AG04450 (cell line): Measurements from ENCODE around the gene VIPR2. TPM values are rescaled to one million over a fixed set of nuclear protein-coding genes. Genes with fewer than 3 reads are reported as not detected.

Experiments used
- CTCF ChIA-PET: fragments of 300-600, 350-600 bp; formaldehyde crosslinking; extraction: SDS; loops from one replicate; lab custom pipeline; 2022; ENCODE audit warnings: antibody characterized with exemption, inconsistent platforms; lab: Charles Lee
- POLR2A ChIA-PET: fragments of 350-600 bp; formaldehyde crosslinking; extraction: SDS; loops from one replicate; lab custom pipeline; 2021; ENCODE audit warnings: antibody characterized with exemption, inconsistent platforms; lab: Yijun Ruan, JAX
- DNase-seq: peaks from one replicate; pipeline ENCODE4 v3.0.0-alpha.2; 2011; ENCODE audit warnings: low read depth, low spot score
- H3K27ac ChIP-seq: one replicate; pipeline ENCODE4 v1.5.1; 2012; ENCODE audit warnings: low read depth, low read length, control low read depth
- H3K27me3 ChIP-seq: one replicate; pipeline ENCODE4 v1.6.0; 2012; ENCODE audit warnings: low read length; ENCODE audit not compliant: control insufficient read depth, insufficient read depth
- H3K4me3 ChIP-seq: 2 replicates; pipeline ENCODE4 v1.5.1; 2011; ENCODE audit warnings: mild to moderate bottlenecking, low read depth, low read length, control low read depth
- H3K9me3 ChIP-seq: 2 replicates; pipeline ENCODE4 v1.5.1; 2012; ENCODE audit warnings: low read length; ENCODE audit not compliant: control insufficient read depth, insufficient read depth
- CTCF ChIP-seq: IDR thresholded peaks from 2 replicates; pipeline ENCODE4 v1.5.1; 2011; ENCODE audit warnings: low read depth, low read length, control low read depth, inconsistent platforms
- polyA plus RNA-seq: library from polyadenylated mRNA; depleted of rRNA; stranded (reverse); fragments of >200 nt; gene quantifications from 2 replicates; pipeline ENCODE4 v1.2.3, GENCODE V29; 2011

VIPR2 gene
- polyA plus RNA-seq, 1 experiment, result not detected

GRCh38 chr7:159049266-159050025, 95.2 kb downstream of the VIPR2 start:
- ChIA-PET CTCF (no interaction called here), POLR2A (no interaction called here)
- no peak for TF ChIP-seq CTCF
- Histone ChIP-seq H3K27me3 (no peaks in the 10 kb centered on the region), H3K4me3 (no peak overlapping the region), H3K9me3 (peaks cover 19% of the 10 kb centered on the region), H3K27ac (no peak overlapping the region)
- DNase-seq, result no peak

DNA sequence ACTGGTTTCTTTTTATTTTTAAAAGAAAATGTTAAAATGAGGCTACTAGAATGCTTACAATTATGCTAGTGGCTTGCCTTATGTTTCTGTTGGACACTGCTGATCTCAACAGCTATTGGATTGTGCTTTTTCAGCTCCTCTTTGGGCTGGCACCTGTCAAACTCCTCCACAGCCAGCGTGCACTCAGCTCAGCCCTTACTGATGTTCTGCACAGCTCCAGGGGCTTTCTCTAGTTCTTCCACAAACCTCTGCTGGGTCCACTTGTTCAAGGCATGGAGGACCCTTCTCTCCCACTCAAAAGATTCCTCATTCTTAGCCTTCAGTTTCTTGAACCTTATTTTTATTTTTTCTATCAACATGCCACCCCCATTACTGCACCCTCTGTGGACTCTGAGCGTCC, 96.0 kb downstream of the VIPR2 start:
- CTCF ChIA-PET, result interaction anchor here (0.6 kb wide), 1 partner anchor 343 kb away, joined by 3 read pairs; no protein-coding TSS in a partner anchor
- no peaks in the 10 kb centered on the region for H3K27me3 ChIP-seq
- DNase-seq, result no peak
- H3K4me3 ChIP-seq, result no peak overlapping the region
- POLR2A ChIA-PET, result no interaction called here
- H3K9me3 ChIP-seq, result peaks cover 23% of the 10 kb centered on the region
- H3K27ac ChIP-seq, result no peak overlapping the region
- TF ChIP-seq CTCF, result no peak

- Histone ChIP-seq H3K27ac (no peak overlapping the region), H3K4me3 (no peak overlapping the region), H3K27me3 (no peaks in the 10 kb centered on the region), H3K9me3 (peaks cover 25% of the 10 kb centered on the region)
- TF ChIP-seq CTCF, result no peak
- ChIA-PET POLR2A (no interaction called here), CTCF (no interaction called here)
- DNase-seq, result no peak
These were observed 97.1 kb downstream of the VIPR2 start for GRCh38 chr7:159047536-159047935.

DNA sequence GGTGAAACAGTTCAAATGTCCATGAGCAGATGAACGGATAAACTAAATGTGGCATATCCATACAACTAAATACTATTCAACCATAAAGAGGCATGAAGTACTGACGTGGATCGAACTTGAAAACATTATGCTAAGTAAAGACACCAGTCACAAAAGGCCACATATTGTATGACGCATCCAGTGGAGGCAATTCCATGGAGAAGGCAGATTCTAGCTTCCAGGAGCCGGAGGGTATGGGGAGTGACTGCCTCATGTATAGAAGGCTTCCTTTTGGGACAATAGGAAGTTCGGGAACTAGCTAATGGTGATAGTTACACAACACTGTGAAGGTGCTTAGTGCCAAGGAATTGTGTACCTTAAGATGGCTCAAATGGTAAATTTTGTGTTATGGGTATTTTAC, 98.4 kb downstream of the VIPR2 start:
- H3K4me3 ChIP-seq, result no peak overlapping the region
- no peak for DNase-seq
- ChIA-PET POLR2A (no interaction called here), CTCF (no interaction called here)
- H3K9me3 ChIP-seq, result peaks cover 36% of the 10 kb centered on the region
- no peak for TF ChIP-seq CTCF
- H3K27ac ChIP-seq, result no peak overlapping the region
- H3K27me3 ChIP-seq, result no peaks in the 10 kb centered on the region

DNA sequence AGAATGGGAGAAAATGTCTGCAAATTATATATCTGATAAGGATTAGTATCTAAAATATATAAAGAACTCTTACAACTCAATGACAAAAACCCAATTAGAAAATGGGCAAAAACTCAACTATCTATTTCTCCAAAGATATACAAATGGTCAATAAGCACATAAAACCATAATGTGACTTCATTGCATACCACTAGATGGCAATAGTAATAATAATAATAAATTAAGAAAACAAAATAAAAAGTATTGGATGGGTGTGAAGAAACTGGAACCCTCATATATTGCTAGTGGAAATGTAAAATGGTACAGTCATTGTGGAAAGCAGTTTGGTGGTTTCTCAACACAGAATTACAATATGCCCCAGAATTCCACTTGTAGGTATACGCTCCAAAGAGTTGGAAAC, 98.8 kb downstream of the VIPR2 start:
- no peaks in the 10 kb centered on the region for H3K27me3 ChIP-seq
- CTCF ChIA-PET, result no interaction called here
- no peak overlapping the region for H3K4me3 ChIP-seq
- H3K27ac ChIP-seq, result no peak overlapping the region
- no peak for DNase-seq
- POLR2A ChIA-PET, result no interaction called here
- no peak for TF ChIP-seq CTCF
- H3K9me3 ChIP-seq, result peaks cover 40% of the 10 kb centered on the region
